Measurements from ENCODE around the gene FRMD6.

FRMD6 gene

GRCh38 chr14:51668870-51669269 is 17.2 kb downstream of the FRMD6 start:
- DNase-seq = no peak

DNA sequence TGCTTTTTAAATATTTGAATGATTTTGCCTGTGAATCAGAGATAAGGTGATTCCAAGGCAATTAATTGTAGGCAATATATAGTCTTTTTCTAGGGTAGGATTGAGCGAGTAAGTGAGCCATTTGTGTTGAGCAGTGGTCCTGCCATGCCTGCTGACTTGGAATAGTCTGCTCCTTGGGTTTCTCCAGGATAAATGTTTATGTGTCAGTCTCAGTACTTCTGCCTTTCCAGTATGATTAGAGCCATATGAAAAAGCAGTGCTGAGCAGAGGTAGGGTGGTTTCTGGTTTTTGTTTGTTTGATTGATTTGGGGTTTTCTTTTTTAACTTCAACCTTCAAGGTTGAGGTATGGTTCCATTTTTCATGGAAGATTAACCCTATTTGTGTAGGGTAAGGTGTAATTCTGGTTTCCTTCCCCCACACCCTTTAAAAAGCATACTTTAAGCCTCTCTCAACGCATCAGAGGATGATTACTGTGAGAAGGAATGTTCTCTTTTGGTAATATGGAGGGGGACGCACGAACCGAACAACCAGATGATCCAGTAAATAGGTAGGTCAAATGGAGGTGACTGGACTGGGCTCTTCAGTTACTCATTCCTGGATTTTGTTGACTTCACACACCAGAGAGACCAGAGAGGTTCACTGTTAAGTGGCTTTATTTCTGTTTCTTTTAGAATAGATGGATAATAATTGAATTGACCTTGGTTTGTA is 22.7 kb downstream of the FRMD6 start:
- DNase-seq = peak; percentile 48

DNA sequence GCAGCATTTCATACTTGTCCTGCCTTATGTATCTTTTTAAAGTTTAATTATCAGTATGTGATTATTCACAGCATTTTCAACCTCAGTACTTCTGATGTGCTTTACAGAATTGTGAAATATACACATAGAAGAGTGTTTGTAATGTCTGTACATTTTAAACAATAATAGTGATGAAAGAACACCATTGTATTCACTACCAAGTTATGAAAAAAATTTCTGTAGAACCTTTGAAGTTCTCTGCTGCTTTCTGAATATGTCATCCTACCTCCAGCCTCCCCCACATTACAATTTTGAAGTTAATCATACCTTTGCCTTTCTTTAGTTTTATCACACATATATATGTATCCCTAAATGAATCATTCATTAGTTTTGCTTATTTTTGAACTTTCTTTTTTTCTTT is 24.8 kb downstream of the FRMD6 start:
- no peak for DNase-seq

DNA sequence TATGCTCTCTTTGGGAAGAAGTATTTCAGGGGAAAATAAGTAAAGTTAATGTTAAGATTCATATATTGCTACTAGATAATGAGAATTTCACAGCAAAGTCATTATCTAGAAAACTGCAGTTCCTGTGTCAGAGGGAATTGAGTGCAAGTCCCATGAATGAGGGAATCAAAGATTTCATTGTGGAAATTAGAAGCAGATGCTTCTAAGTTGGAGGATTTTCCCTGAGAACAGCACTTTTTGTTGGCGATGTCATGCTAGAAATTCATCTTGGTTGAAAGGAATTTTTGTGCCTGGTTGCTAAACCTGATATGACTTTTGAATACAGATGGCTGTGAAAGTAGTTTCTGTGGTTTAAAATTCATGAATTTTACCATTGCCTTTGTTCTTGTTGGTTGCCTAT is 25.6 kb downstream of the FRMD6 start:
- peak; percentile 71 for DNase-seq

- no peak for DNase-seq
Measured at GRCh38 chr14:51677738-51678137, 26.0 kb downstream of the FRMD6 start.

- no peak for DNase-seq
Measured at GRCh38 chr14:51680031-51680430, 28.3 kb downstream of the FRMD6 start.

- DNase-seq = no peak
Measured at GRCh38 chr14:51681411-51681810, 29.7 kb downstream of the FRMD6 start.

GRCh38 chr14:51682411-51682810 is 30.7 kb downstream of the FRMD6 start:
- DNase-seq = peak; percentile 68

DNA sequence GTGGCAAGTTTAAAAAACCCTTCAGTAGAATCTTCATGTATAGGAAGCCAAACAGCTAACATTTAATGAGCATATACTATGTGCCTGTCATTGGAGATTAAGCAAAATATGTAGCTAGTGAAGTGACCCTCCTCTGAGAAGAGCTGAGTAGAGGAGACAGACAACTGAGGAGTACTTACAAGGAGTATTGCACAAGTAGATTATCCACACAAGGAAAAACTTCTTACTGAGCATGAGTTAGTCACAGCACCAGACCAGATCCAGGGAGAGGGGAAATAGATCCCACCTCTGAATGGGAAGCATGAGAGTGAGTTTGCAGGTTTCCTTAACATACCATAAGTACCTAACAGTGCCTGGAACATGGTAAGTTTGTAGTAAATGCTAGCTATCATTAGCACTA is 33.0 kb downstream of the FRMD6 start:
- no peak for DNase-seq

DNA sequence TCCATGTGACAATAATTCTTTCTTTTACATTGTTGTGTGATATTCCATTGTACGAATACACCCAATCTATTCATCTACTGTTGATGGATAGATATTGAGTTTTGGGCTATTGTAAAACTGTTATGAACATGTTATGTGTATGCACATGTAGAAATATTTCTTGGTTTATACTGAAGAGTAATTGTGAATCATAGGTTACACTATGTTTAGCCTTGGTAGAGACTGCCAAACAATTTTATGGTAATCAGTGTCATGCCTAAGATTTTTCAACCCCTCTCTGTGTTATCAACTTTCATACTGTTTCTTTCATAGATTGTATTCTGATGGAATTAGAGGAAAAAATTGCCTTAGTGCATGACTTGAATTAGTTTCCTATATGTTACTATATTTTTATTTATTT is 39.5 kb downstream of the FRMD6 start:
- peak; percentile 37 for DNase-seq

GRCh38 chr14:51692646-51693045 is 40.9 kb downstream of the FRMD6 start:
- no peak for DNase-seq

DNA sequence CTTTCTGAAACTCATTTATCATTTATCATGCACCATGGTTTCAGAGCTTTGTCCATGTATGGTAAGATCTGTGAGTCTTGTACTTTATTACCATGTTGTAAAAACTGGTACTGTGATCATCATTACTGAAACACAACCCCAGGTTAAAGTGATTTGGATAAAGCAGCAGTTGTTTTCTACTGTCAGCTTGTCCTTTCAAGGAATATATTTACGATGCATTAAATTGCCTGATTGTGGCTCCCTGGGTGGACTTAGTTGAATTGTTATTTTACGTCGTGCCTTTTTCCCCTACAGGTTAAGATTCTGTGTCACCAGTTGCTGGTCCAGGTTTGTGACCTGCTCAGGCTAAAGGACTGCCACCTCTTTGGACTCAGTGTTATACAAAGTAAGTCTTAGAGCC is 46.1 kb downstream of the FRMD6 start:
- no peak for DNase-seq

DNA sequence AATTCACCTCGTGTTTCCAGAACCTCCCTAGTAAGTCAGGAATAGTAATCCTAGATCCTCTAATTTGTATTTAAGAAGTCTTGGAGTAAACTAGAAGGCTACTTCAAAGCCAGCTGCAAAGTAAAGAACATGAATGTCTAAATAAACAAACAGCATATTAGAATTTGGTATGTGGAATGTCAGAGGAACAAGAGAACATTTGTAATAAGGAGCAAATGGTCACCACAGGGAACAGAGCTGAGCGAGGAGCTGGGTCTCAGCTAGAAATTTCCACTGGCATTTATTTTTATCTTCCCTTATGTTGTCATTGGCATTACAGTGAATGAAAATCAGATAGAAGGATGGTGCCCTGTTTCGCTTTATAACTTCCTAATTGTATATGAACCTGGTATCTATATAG is 50.2 kb downstream of the FRMD6 start:
- DNase-seq = peak; percentile 52

DNA sequence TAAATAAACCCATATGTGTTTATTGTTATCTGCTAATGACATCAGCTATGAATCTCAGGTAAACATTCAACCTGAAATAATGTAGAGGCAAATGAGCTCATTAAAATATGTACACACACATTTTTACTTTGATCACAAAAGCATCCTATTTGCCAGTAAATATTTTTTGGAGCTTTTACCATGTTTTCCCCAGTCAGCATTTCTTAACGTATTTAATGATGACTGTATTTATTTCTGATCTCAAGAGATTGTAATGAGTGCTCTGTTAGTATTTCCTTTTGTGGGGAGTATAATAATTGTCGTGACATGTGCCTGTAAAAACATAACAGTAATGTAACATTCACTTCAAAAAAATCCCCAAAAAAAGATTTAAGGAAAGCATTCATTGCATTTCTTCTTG is 52.1 kb downstream of the FRMD6 start:
- no peak for DNase-seq

- DNase-seq = no peak
Measured at GRCh38 chr14:51704545-51704944, 52.8 kb downstream of the FRMD6 start.

DNA sequence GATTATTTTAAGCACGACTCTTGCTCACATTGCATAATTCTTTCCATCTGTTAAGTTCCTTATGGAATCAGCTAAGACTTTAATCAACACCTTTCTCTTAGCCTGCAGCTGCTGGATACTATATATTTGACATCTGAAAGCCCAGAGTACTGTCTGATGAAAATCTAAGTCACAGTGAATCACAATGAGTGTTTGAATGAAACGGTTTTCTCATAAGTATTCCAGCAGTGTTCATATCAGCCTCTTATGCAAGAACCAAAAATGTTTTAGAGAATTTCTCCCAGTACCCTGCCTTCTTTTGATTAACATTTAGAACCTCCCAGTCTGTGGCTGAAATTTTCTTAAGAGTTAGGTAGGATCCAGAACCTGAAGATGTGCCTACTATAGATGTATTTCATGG is 55.6 kb downstream of the FRMD6 start:
- DNase-seq = no peak

- DNase-seq = no peak
Measured at GRCh38 chr14:51711505-51711904, 59.8 kb downstream of the FRMD6 start.

- DNase-seq = no peak
Measured at GRCh38 chr14:51715250-51715649, 63.5 kb downstream of the FRMD6 start.

DNA sequence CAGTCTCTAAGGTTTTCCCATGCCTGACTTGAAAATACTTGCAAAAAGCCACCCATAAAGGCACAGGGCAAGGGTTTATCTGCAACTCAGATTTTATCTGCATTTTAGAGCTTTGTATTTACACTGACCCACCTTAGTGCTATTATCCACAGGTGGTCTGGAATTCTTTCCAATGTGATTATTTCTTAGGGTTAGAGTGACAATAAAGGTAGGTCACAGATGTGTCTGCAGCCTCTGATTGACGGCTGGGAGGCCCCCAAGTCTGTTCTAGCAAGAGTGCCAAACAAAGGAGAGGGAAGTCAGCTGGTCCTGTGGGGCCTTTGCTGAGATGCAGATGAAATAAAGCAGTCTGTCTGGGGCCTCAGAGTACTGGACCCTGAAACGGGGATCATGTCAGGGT is 64.0 kb downstream of the FRMD6 start:
- no peak for DNase-seq

DNA sequence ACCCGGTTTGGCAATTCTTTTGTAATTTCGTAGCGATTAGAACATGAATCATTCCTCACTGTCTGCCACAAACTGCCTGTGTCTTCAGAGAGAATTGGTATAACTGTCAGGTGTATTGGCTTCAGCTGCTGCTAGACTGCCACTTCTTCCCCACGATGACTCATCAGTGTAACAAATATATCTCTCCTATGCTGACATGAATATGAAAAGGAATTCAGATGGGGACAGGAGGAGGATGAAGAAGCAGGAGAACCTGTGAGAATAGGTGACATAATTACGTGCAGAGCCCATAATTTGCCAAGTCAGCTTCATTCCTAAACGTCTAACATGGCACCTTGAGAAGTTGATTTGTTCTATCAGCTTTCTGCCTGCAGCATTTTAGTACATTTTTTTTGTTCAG is 64.9 kb downstream of the FRMD6 start:
- no peak for DNase-seq

GRCh38 chr14:51717766-51718165 is 66.1 kb downstream of the FRMD6 start:
- no peak for DNase-seq

GRCh38 chr14:51719955-51720354 is 68.2 kb downstream of the FRMD6 start:
- DNase-seq = no peak

GRCh38 chr14:51723990-51724389 is 72.3 kb downstream of the FRMD6 start:
- DNase-seq = no peak

DNA sequence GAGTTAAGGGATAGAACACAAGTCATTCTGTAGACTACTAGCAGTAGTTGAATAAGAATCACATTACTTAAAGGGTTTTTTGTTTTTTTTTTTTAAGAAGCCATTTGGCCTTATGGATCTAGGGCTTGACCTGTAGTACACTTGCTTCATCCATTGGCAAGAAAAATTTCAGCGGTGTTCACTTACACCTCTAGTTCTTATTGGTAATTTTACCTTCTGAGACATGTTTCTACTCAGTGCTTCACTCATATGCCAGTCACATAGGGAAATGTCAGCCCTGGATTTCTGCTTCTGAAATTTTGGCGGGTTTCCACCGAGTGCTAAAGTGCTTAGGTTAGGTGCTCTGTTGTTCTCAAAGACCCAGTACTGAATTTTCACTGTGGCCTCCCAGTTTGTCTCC is 72.9 kb downstream of the FRMD6 start:
- DNase-seq = no peak

DNA sequence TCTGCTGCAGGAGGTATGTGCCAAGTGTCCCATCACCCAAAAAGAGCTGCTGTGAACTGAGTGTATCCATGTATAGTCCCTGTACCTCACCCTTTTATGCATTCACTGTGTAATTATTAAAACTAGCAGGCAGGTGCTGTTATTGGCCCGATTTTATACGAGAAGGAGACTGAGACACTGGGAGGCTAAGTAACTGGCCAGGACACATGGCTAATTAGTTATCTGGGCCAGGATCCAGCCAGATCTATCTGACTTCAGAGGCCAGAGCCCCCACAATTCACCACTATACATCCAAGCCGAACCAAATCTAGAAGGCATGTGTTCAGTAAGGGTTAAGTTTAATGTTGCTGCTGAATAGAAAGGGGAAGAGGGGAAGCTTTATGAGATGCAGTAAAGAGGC is 73.4 kb downstream of the FRMD6 start:
- DNase-seq = no peak

Data from fibroblast of skin of scalp (primary cell).